Measurements from ENCODE around the gene ARSJ. TPM values are rescaled to one million over a fixed set of nuclear protein-coding genes. Genes with fewer than 3 reads are reported as not detected.
"Not testable (repeated sequence)": the region's sequence is repeated elsewhere in the genome, so short reads cannot be mapped to it uniquely, and the experiment has no call there.

The ARSJ gene
- total and polyA plus RNA-seq, 2 experiments from 2014 or later, result 0.30 TPM; not detected in 1

GRCh38 chr4:114012749-114013148, 33.3 kb upstream of the ARSJ start:
- Histone ChIP-seq H3K4me3 (no peak overlapping the region), H3K27me3 (no peaks in the 10 kb centered on the region), H3K9me3 (ENCODE audit: low read depth) (no peaks in the 10 kb centered on the region), H3K27ac (no peak overlapping the region), H3K36me3 (no peaks in the 10 kb centered on the region), H3K4me1 (ENCODE audit: low read depth) (no peaks in the 10 kb centered on the region)
- no peak for DNase-seq (ENCODE audit: low read depth in 1 of 2, low spot score in 1 of 2)
- no peak for TF ChIP-seq CTCF (IDR thresholded peaks at IDR 0.05; ENCODE audit: low read depth, low read length)

- H3K4me3 ChIP-seq, result no peak overlapping the region
- no peaks in the 10 kb centered on the region for H3K27me3 ChIP-seq
- no peak overlapping the region for H3K27ac ChIP-seq
- H3K36me3 ChIP-seq, result no peaks in the 10 kb centered on the region
- TF ChIP-seq CTCF (IDR thresholded peaks at IDR 0.05; ENCODE audit: low read depth, low read length), result no peak
- H3K9me3 ChIP-seq (ENCODE audit: low read depth), result no peaks in the 10 kb centered on the region
- H3K4me1 ChIP-seq (ENCODE audit: low read depth), result no peaks in the 10 kb centered on the region
- DNase-seq (ENCODE audit: low read depth in 1 of 2, low spot score in 1 of 2), result peak in 1 of 2 donors; percentile 69
These were observed 26.4 kb upstream of the ARSJ start for GRCh38 chr4:114005569-114006442.

GRCh38 chr4:114004483-114005226, 25.2 kb upstream of the ARSJ start:
- DNase-seq (ENCODE audit: low read depth in 1 of 2, low spot score in 1 of 2); H3K4me3 ChIP-seq; H3K4me1 ChIP-seq (ENCODE audit: low read depth); H3K27ac ChIP-seq; H3K27me3 ChIP-seq; H3K9me3 ChIP-seq (ENCODE audit: low read depth); H3K36me3 ChIP-seq: not testable (repeated sequence)

GRCh38 chr4:113998531-113998930, 19.1 kb upstream of the ARSJ start:
- H3K36me3 ChIP-seq, result no peaks in the 10 kb centered on the region
- no peak overlapping the region for H3K4me3 ChIP-seq
- H3K9me3 ChIP-seq (ENCODE audit: low read depth), result no peaks in the 10 kb centered on the region
- TF ChIP-seq CTCF (IDR thresholded peaks at IDR 0.05; ENCODE audit: low read depth, low read length), result no peak
- peak in 1 of 2 donors; percentile 86 for DNase-seq (ENCODE audit: low read depth in 1 of 2, low spot score in 1 of 2)
- no peaks in the 10 kb centered on the region for H3K27me3 ChIP-seq
- H3K27ac ChIP-seq, result no peak overlapping the region
- no peaks in the 10 kb centered on the region for H3K4me1 ChIP-seq (ENCODE audit: low read depth)

- no peak for TF ChIP-seq CTCF (IDR thresholded peaks at IDR 0.05; ENCODE audit: low read depth, low read length)
- H3K27ac ChIP-seq, result no peak overlapping the region
- peak in 1 of 2 donors; percentile 6 for DNase-seq (ENCODE audit: low read depth in 1 of 2, low spot score in 1 of 2)
These were observed 18.6 kb upstream of the ARSJ start for GRCh38 chr4:113998079-113998478.

GRCh38 chr4:113997206-113997605, 17.8 kb upstream of the ARSJ start:
- DNase-seq (ENCODE audit: low read depth in 1 of 2, low spot score in 1 of 2), result no peak
- H3K4me1 ChIP-seq (ENCODE audit: low read depth), result no peaks in the 10 kb centered on the region
- TF ChIP-seq CTCF (IDR thresholded peaks at IDR 0.05; ENCODE audit: low read depth, low read length), result no peak
- no peak overlapping the region for H3K27ac ChIP-seq
- no peak overlapping the region for H3K4me3 ChIP-seq
- H3K27me3 ChIP-seq, result no peaks in the 10 kb centered on the region
- H3K36me3 ChIP-seq, result no peaks in the 10 kb centered on the region
- H3K9me3 ChIP-seq (ENCODE audit: low read depth), result no peaks in the 10 kb centered on the region

More at GRCh38 chr4:113998079-113998478, 18.6 kb upstream of the ARSJ start:
- Histone ChIP-seq H3K36me3 (no peaks in the 10 kb centered on the region), H3K9me3 (ENCODE audit: low read depth) (no peaks in the 10 kb centered on the region), H3K27me3 (no peaks in the 10 kb centered on the region), H3K4me3 (no peak overlapping the region), H3K4me1 (ENCODE audit: low read depth) (no peaks in the 10 kb centered on the region)
